ENCODE measurements around the gene GSTO2.

GRCh38 chr10:104245066-104245632 lies 23.8 kb upstream of the GSTO2 start:
- no peak for TF ChIP-seq CTCF (IDR thresholded peaks at IDR 0.05)
- no peak for TF ChIP-seq EP300 (IDR thresholded peaks at IDR 0.05)
